ENCODE data around the gene EIF2B5. TPM values are rescaled to one million over a fixed set of nuclear protein-coding genes. Genes with fewer than 3 reads are reported as not detected.
"Not testable (repeated sequence)": the region's sequence is repeated elsewhere in the genome, so short reads cannot be mapped to it uniquely, and the experiment has no call there.

Gene EIF2B5
- total and polyA plus RNA-seq, 2 of the 13 experiments (the other 11 are each of a cell fraction or from before 2014, with no cell fraction given): 38.4 to 60.2 TPM

DNA sequence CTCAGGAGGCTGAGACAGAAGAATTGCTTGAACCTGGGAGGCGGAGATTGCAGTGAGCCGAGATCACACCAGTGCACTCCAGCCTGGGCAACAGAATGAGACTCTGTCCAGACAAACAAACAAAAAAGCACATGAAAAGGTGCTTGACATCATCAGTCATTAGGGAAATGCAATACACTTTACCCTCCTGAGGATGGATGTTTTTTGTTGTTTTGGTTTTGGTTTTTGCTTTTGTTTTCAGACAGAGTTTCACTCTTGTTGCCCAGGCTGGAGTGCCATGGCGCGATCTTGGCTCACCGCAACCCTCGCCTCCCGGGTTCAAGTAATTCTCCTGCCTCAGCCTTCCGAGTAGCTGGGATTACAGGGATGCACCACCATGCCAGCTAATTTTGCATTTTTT lies 14.1 kb upstream of the EIF2B5 start:
- H2AFZ ChIP-seq (ENCODE audit: low read length); H4K20me1 ChIP-seq (ENCODE audit: insufficient read depth, low read length); BruUV-seq (replicated peaks); H3K4me3 ChIP-seq (replicated peaks in 1 of 3; ENCODE audit: insufficient read depth in 1 of 3, low read depth in 2 of 3, low read length in 3 of 3); ATAC-seq; in situ Hi-C loops (cut with HindIII; ENCODE audit: extremely low pct_ligation_motif_present, low pct_unique_long_range_greater_than_20kb); H3K27me3 ChIP-seq (ENCODE audit: control insufficient read depth in 1 of 2, insufficient read depth in 2 of 2, low read length in 2 of 2); H3K4me2 ChIP-seq (ENCODE audit: low read depth, low read length); H3K9me3 ChIP-seq (ENCODE audit: low read length); H3K36me3 ChIP-seq (replicated peaks in 1 of 2; ENCODE audit: control insufficient read depth in 1 of 2, insufficient read depth in 2 of 2, low read length in 2 of 2); DNase-seq (ENCODE audit: low spot score); intact Hi-C loops (cut with micrococcal nuclease; ENCODE audit: unreplicated experiment); H3K9ac ChIP-seq (ENCODE audit: insufficient read depth, low read depth, low read length); POLR2A ChIA-PET; FAIRE-seq; CTCF ChIA-PET (ENCODE audit: low intra/inter-chr PET ratio, low total read pairs); H3K27ac ChIP-seq (ENCODE audit: extremely low read length, insufficient read depth, low read length); H3K4me1 ChIP-seq (ENCODE audit: insufficient read depth, low read length); H3K79me2 ChIP-seq (ENCODE audit: insufficient read depth, low read length): not testable (repeated sequence)
- 75% methylated on average over 8 of the region's 8 CpGs for WGBS (ENCODE audit: low lambda C conversion rate)

DNA sequence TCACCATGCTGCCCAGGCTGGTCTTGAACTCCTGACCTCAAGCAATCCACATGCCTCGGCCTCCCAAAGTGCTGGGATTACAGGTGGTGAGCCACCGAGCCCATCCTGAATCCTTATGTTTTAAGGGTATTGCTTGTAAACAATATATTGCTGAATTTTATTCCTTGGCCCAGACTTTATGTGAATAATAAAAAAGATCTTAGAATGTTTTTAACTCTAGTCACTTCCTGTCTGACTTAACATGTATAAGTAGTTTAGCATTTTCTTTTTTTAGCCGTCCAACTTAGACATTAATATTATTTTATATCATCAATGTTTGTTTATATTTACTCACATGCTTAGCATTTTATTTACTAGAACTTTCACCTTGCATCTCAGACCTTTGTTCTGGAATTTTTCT lies 9.2 kb upstream of the EIF2B5 start:
- in situ Hi-C loops (cut with HindIII; ENCODE audit: extremely low pct_ligation_motif_present, low pct_unique_long_range_greater_than_20kb) (loop anchor here (25.0 kb wide), 1 partner anchor 239 kb away; the partner anchor contains the start of gene PARL), intact Hi-C loops (cut with micrococcal nuclease; ENCODE audit: unreplicated experiment) (no loop called here)
- H2AFZ ChIP-seq (ENCODE audit: low read length): no peak overlapping the region
- no peaks in the 10 kb centered on the region for H4K20me1 ChIP-seq (ENCODE audit: insufficient read depth, low read length)
- H3K9ac ChIP-seq (ENCODE audit: insufficient read depth, low read depth, low read length): no peak overlapping the region
- ATAC-seq (no peak), DNase-seq (ENCODE audit: low spot score) (no peak), FAIRE-seq (no peak)
- peaks cover 5% of the 10 kb centered on the region; the same call in 1 of the 2 replicates for H3K4me1 ChIP-seq (ENCODE audit: insufficient read depth, low read length)
- no peaks in the 10 kb centered on the region for H3K27me3 ChIP-seq (ENCODE audit: control insufficient read depth in 1 of 2, insufficient read depth in 2 of 2, low read length in 2 of 2)
- H3K79me2 ChIP-seq (ENCODE audit: insufficient read depth, low read length): no peaks in the 10 kb centered on the region
- no peak overlapping the region for H3K27ac ChIP-seq (ENCODE audit: extremely low read length, insufficient read depth, low read length)
- POLR2A ChIA-PET: interaction anchor here (1.9 kb wide), 1 partner anchor 9 kb away, joined by 19 read pairs; the partner anchor contains the start of gene EIF2B5
- CTCF ChIA-PET (ENCODE audit: low intra/inter-chr PET ratio, low total read pairs): no interaction called here
- no TSS peak for BruUV-seq (replicated peaks)
- no peaks in the 10 kb centered on the region for H3K36me3 ChIP-seq (replicated peaks in 1 of 2; ENCODE audit: control insufficient read depth in 1 of 2, insufficient read depth in 2 of 2, low read length in 2 of 2)
- H3K9me3 ChIP-seq (ENCODE audit: low read length): no peaks in the 10 kb centered on the region
- WGBS (ENCODE audit: low lambda C conversion rate): 24% methylated on average over 3 of the region's 3 CpGs
- no peak overlapping the region for H3K4me2 ChIP-seq (ENCODE audit: low read depth, low read length)
- H3K4me3 ChIP-seq (replicated peaks in 1 of 3; ENCODE audit: insufficient read depth in 1 of 3, low read depth in 2 of 3, low read length in 3 of 3): no peak overlapping the region
- no peak for TF ChIP-seq HMG20A (CRISPR knock-in tag; IDR thresholded peaks at IDR 0.05; ENCODE audit: borderline replicate concordance)
- TF ChIP-seq STAT5B (CRISPR knock-in tag; IDR thresholded peaks at IDR 0.05): no peak
- no peak for TF ChIP-seq IRX3 (CRISPR knock-in tag; IDR thresholded peaks at IDR 0.05; ENCODE audit: borderline replicate concordance, low read depth)
- TF ChIP-seq, protein P1, sequence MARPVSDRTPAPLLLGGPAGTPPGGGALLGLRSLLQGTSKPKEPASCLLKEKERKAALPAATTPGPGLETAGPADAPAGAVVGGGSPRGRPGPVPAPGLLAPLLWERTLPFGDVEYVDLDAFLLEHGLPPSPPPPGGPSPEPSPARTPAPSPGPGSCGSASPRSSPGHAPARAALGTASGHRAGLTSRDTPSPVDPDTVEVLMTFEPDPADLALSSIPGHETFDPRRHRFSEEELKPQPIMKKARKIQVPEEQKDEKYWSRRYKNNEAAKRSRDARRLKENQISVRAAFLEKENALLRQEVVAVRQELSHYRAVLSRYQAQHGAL (CRISPR knock-in tag; IDR thresholded peaks at IDR 0.05; ENCODE audit: not compliant biosample characterization): no peak
- no peak for TF ChIP-seq DR1 (CRISPR knock-in tag; IDR thresholded peaks at IDR 0.05)
- no peak for TF ChIP-seq SMARCE1 (IDR thresholded peaks at IDR 0.05; ENCODE audit: borderline replicate concordance)
- TF ChIP-seq SMC3 (IDR thresholded peaks at IDR 0.05; ENCODE audit: low read length): no peak
- no peak for TF ChIP-seq ZNF724P (CRISPR knock-in tag; IDR thresholded peaks at IDR 0.05; ENCODE audit: borderline replicate concordance)
- TF ChIP-seq PRMT3 (CRISPR knock-in tag; IDR thresholded peaks at IDR 0.05; ENCODE audit: borderline replicate concordance, low read depth): no peak
- TF ChIP-seq GABPA (IDR thresholded peaks at IDR 0.05; ENCODE audit: low read depth, low read length): no peak
- no peak for TF ChIP-seq GABPA (CRISPR knock-in tag; IDR thresholded peaks at IDR 0.05; ENCODE audit: low read depth)
- no peak for TF ChIP-seq ZFP62 (CRISPR knock-in tag; IDR thresholded peaks at IDR 0.05)
- TF ChIP-seq, protein P2, sequence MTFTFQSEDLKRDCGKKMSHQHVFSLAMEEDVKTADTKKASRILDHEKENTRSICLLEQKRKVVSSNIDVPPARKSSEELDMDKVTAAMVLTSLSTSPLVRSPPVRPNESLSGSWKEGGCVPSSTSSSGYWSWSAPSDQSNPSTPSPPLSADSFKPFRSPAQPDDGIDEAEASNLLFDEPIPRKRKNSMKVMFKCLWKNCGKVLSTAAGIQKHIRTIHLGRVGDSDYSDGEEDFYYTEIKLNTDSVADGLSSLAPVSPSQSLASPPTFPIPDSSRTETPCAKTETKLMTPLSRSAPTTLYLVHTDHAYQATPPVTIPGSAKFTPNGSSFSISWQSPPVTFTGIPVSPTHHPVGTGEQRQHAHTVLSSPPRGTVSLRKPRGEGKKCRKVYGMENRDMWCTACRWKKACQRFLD (CRISPR knock-in tag; IDR thresholded peaks at IDR 0.05; ENCODE audit: borderline replicate concordance): no peak
- TF ChIP-seq, protein P3, sequence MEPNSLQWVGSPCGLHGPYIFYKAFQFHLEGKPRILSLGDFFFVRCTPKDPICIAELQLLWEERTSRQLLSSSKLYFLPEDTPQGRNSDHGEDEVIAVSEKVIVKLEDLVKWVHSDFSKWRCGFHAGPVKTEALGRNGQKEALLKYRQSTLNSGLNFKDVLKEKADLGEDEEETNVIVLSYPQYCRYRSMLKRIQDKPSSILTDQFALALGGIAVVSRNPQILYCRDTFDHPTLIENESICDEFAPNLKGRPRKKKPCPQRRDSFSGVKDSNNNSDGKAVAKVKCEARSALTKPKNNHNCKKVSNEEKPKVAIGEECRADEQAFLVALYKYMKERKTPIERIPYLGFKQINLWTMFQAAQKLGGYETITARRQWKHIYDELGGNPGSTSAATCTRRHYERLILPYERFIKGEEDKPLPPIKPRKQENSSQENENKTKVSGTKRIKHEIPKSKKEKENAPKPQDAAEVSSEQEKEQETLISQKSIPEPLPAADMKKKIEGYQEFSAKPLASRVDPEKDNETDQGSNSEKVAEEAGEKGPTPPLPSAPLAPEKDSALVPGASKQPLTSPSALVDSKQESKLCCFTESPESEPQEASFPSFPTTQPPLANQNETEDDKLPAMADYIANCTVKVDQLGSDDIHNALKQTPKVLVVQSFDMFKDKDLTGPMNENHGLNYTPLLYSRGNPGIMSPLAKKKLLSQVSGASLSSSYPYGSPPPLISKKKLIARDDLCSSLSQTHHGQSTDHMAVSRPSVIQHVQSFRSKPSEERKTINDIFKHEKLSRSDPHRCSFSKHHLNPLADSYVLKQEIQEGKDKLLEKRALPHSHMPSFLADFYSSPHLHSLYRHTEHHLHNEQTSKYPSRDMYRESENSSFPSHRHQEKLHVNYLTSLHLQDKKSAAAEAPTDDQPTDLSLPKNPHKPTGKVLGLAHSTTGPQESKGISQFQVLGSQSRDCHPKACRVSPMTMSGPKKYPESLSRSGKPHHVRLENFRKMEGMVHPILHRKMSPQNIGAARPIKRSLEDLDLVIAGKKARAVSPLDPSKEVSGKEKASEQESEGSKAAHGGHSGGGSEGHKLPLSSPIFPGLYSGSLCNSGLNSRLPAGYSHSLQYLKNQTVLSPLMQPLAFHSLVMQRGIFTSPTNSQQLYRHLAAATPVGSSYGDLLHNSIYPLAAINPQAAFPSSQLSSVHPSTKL (CRISPR knock-in tag; IDR thresholded peaks at IDR 0.05): no peak
